Measurements from ENCODE around the gene LRRC42.

- TF ChIP-seq EZH2 (IDR thresholded peaks at IDR 0.05; ENCODE audit: insufficient read depth, poor library complexity, severe bottlenecking), result no peak
- no peak for TF ChIP-seq EZH2phosphoT487 (IDR thresholded peaks at IDR 0.05; ENCODE audit: insufficient read depth, low read depth)
Measured at GRCh38 chr1:53918343-53918742, 27.8 kb upstream of the LRRC42 start.
